Bronchial epithelial cell (primary cell): Measurements from ENCODE around the gene MPP3. TPM values are rescaled to one million over a fixed set of nuclear protein-coding genes. Genes with fewer than 3 reads are reported as not detected.

Source experiments
- DNase-seq: peaks from one replicate; pipeline ENCODE4 v3.0.0-alpha.2; 2010; ENCODE audit warnings: low read depth
- FAIRE-seq: peaks from 2 replicates; lab custom pipeline; 2011; peaks lifted over from hg19 to GRCh38; lab: Jason Lieb, UNC
- H3K27me3 ChIP-seq: 2 replicates; pipeline ENCODE4 v1.5.1; 2011; ENCODE audit warnings: low read length; ENCODE audit not compliant: control insufficient read depth, insufficient read depth
- H3K36me3 ChIP-seq: 2 replicates; pipeline ENCODE4 v1.5.1; 2011; ENCODE audit warnings: low read length; ENCODE audit not compliant: control insufficient read depth, insufficient read depth
- H3K4me3 ChIP-seq: 2 replicates; pipeline ENCODE4 v1.5.1; 2011; ENCODE audit warnings: mild to moderate bottlenecking, low read depth, low read length, control low read depth
- CTCF ChIP-seq: IDR thresholded peaks from 2 replicates; pipeline ENCODE4 v1.5.1; 2011; ENCODE audit warnings: mild to moderate bottlenecking, moderate library complexity, low read length, control low read depth, inconsistent platforms; ENCODE audit not compliant: insufficient read depth, severe bottlenecking
- total RNA-seq: library from RNA; depleted of rRNA; stranded (reverse); fragments of >200 nt; gene quantifications from 2 replicates; pipeline ENCODE4 v1.2.1, GENCODE V29; 2014

Gene MPP3
- total RNA-seq, 1 donor from 2014 or later, result 9.7 TPM

GRCh38 chr17:43784068-43784467, 48.9 kb downstream of the MPP3 start:
- Histone ChIP-seq H3K36me3 (no peaks in the 10 kb centered on the region), H3K4me3 (no peak overlapping the region), H3K27me3 (no peaks in the 10 kb centered on the region)
- TF ChIP-seq CTCF, result no peak
- FAIRE-seq (no peak), DNase-seq (no peak)

GRCh38 chr17:43782913-43783680, 49.8 kb downstream of the MPP3 start:
- FAIRE-seq, result no peak
- DNase-seq, result no peak
- Histone ChIP-seq H3K27me3 (no peaks in the 10 kb centered on the region), H3K4me3 (no peak overlapping the region), H3K36me3 (no peaks in the 10 kb centered on the region)
- TF ChIP-seq CTCF, result no peak

- Histone ChIP-seq H3K36me3 (peaks cover 5% of the 10 kb centered on the region), H3K27me3 (no peaks in the 10 kb centered on the region), H3K4me3 (peak within 1 kb of the TSS; percentile 93)
- DNase-seq (no peak), FAIRE-seq (no peak)
- TF ChIP-seq CTCF, result no peak
These were observed 52.8 kb downstream of the MPP3 start, which contains the start of gene CFAP97D1 for GRCh38 chr17:43780135-43780534. TSS of gene CFAP97D1 (plus strand) at chr17:43780435. CDS start at chr17:43780463, 28 bp downstream.

- FAIRE-seq, result no peak
- TF ChIP-seq CTCF, result no peak
- Histone ChIP-seq H3K27me3 (no peaks in the 10 kb centered on the region), H3K36me3 (peaks cover 11% of the 10 kb centered on the region), H3K4me3 (peak overlapping the region; percentile 93)
- no peak for DNase-seq
These were observed 53.5 kb downstream of the MPP3 start for GRCh38 chr17:43779145-43780125.

GRCh38 chr17:43778337-43779144, 54.4 kb downstream of the MPP3 start, which contains the start of gene DUSP3:
TSS of gene DUSP3 (minus strand) at chr17:43778977. CDS start at chr17:43778924, 53 bp downstream.
- TF ChIP-seq CTCF, result no peak
- Histone ChIP-seq H3K36me3 (peaks cover 16% of the 10 kb centered on the region), H3K27me3 (no peaks in the 10 kb centered on the region), H3K4me3 (peak within 1 kb of the TSS; percentile 93)
- DNase-seq, result peak; percentile 76
- FAIRE-seq, result no peak
